GM12878 (cell line): Measurements from ENCODE around the gene OR4L1. TPM values are rescaled to one million over a fixed set of nuclear protein-coding genes. Genes with fewer than 3 reads are reported as not detected.

Source experiments
- ATAC-seq: fragments of 200-7000 bp; cut with Tn5 transposase; 3 replicates; pipeline ENCODE4 v1.9.1; 2020; ENCODE audit warnings: mild to moderate bottlenecking, moderate library complexity
- BruUV-seq: library from RNA; stranded (reverse); fragments of 400-500 nt; replicated peaks from 2 replicates; lab custom pipeline; 2021; lab: Mats Ljungman, UMichigan
- CTCF ChIA-PET: fragments of 300-600 bp; sonication (Branson Sonifier 250); formaldehyde crosslinking; extraction: SDS; loops from one replicate; lab custom pipeline; 2021; ENCODE audit warnings: inconsistent platforms; lab: Yijun Ruan, JAX
- POLR2A ChIA-PET: fragments of 350-600 bp; formaldehyde crosslinking; extraction: SDS; loops from one replicate; lab custom pipeline; 2021; ENCODE audit warnings: inconsistent platforms; lab: Charles Lee
- RAD21 ChIA-PET: fragments of 300-600 bp; sonication (Branson Sonifier 250); formaldehyde crosslinking; loops from one replicate; lab custom pipeline; 2023; ENCODE audit warnings: antibody characterized with exemption; ENCODE audit not compliant: unreplicated experiment; lab: Charles Lee
- SMC1A ChIA-PET: fragments of 300-600 bp; sonication (Branson Sonifier 250); formaldehyde crosslinking; loops from one replicate; lab custom pipeline; 2023; ENCODE audit not compliant: unreplicated experiment, uncharacterized antibody; lab: Charles Lee
- DNase-seq: peaks from one replicate; pipeline ENCODE4 v3.0.0-alpha.2; 2011; ENCODE audit warnings: low read depth, low spot score
- FAIRE-seq: peaks from 3 replicates; lab custom pipeline; 2011; peaks lifted over from hg19 to GRCh38; lab: Jason Lieb, UNC
- H2AFZ ChIP-seq: 2 replicates; pipeline ENCODE4 v1.6.0; 2011; ENCODE audit warnings: low read depth, low read length, control low read depth; ENCODE audit not compliant: control insufficient read depth
- H3K27ac ChIP-seq: 2 replicates; pipeline ENCODE4 v1.5.1; 2011; ENCODE audit warnings: control low read depth; ENCODE audit not compliant: control insufficient read depth, insufficient read depth
- H3K27me3 ChIP-seq, 2 experiments: replicated peaks in 1 of 2; 2 replicates each; pipeline versions ENCODE4 v1.6.0 to v1.6.1; 2011; ENCODE audit warnings: low read length in 1 of 2; ENCODE audit not compliant: control insufficient read depth in 2 of 2, insufficient read depth in 2 of 2
- H3K36me3 ChIP-seq, 2 experiments: 2 replicates each; pipeline ENCODE4 v1.5.1; 2011; ENCODE audit warnings: low read length in 1 of 2; ENCODE audit not compliant: control insufficient read depth in 2 of 2, insufficient read depth in 2 of 2
- H3K4me1 ChIP-seq: 2 replicates; pipeline ENCODE4 v1.6.1; 2011; ENCODE audit warnings: mild to moderate bottlenecking, low read length, moderate library complexity, mixed read lengths; ENCODE audit not compliant: control insufficient read depth, insufficient read depth
- H3K4me2 ChIP-seq: 2 replicates; pipeline ENCODE4 v1.6.0; 2011; ENCODE audit warnings: control low read depth; ENCODE audit not compliant: control insufficient read depth, insufficient read depth
- H3K4me3 ChIP-seq: fragments of 200-600 bp; sonication (generic); 2 replicates; pipeline ENCODE4 v1.5.1; 2016
- H3K79me2 ChIP-seq: 2 replicates; pipeline ENCODE4 v1.6.0; 2011; ENCODE audit warnings: low read length; ENCODE audit not compliant: control insufficient read depth, insufficient read depth
- H3K9ac ChIP-seq: 2 replicates; pipeline ENCODE4 v1.8.0; 2011; ENCODE audit warnings: low read length, control low read depth, mixed read lengths; ENCODE audit not compliant: control insufficient read depth, insufficient read depth
- H3K9me3 ChIP-seq: replicated peaks from 3 replicates; pipeline ENCODE4 v1.5.1; 2011; ENCODE audit warnings: mild to moderate bottlenecking, low read length; ENCODE audit not compliant: control insufficient read depth, insufficient read depth
- H4K20me1 ChIP-seq: 2 replicates; pipeline ENCODE4 v1.6.0; 2011; ENCODE audit not compliant: control insufficient read depth, insufficient read depth
- ASH2L ChIP-seq: fragments of 300-600, 200-600 bp; sonication (generic); IDR thresholded peaks from 2 replicates; pipeline ENCODE4 v1.6.1; 2017; ENCODE audit warnings: low read depth, mild to moderate bottlenecking, borderline replicate concordance
- CHD2 ChIP-seq: IDR thresholded peaks from 2 replicates; pipeline ENCODE4 v1.6.1; 2011; ENCODE audit warnings: low read depth, low read length, improper control_type of control experiment, borderline replicate concordance
- DPF2 ChIP-seq: fragments of 450-650 bp; IDR thresholded peaks from 2 replicates; pipeline ENCODE4 v1.6.1; 2017; ENCODE audit warnings: mild to moderate bottlenecking
- ESRRA ChIP-seq: IDR thresholded peaks from 2 replicates; pipeline ENCODE4 v1.6.1; 2012; ENCODE audit warnings: mild to moderate bottlenecking, low read length, improper control_type of control experiment
- HDAC6 ChIP-seq: fragments of 200-600 bp; sonication (generic); IDR thresholded peaks from one replicate; pipeline ENCODE4 v1.8.0; 2017; ENCODE audit warnings: antibody characterized with exemption; ENCODE audit not compliant: unreplicated experiment
- IKZF1 ChIP-seq: fragments of 450-650 bp; conservative IDR thresholded peaks from 2 replicates; pipeline ENCODE4 v1.6.1; 2017; ENCODE audit warnings: antibody characterized with exemption, mild to moderate bottlenecking
- KAT2A ChIP-seq: conservative IDR thresholded peaks from 2 replicates; pipeline ENCODE4 v1.6.1; 2011; ENCODE audit warnings: low read depth, low read length; ENCODE audit not compliant: control insufficient read depth
- LARP7 ChIP-seq: fragments of 450-650 bp; IDR thresholded peaks from 2 replicates; pipeline ENCODE4 v1.6.1; 2017; ENCODE audit warnings: mild to moderate bottlenecking
- NBN ChIP-seq: fragments of 450-650 bp; IDR thresholded peaks from 2 replicates; pipeline ENCODE4 v1.6.1; 2016
- NFXL1 ChIP-seq: fragments of 450-650 bp; IDR thresholded peaks from 2 replicates; pipeline ENCODE4 v1.6.1; 2017; ENCODE audit warnings: antibody characterized with exemption, mild to moderate bottlenecking, borderline replicate concordance
- PAX8 ChIP-seq: fragments of 450-650 bp; IDR thresholded peaks from 2 replicates; pipeline ENCODE4 v1.6.1; 2017; ENCODE audit warnings: mild to moderate bottlenecking, moderate library complexity
- SMAD5 ChIP-seq: IDR thresholded peaks from 2 replicates; pipeline ENCODE4 v1.6.1; 2016; ENCODE audit warnings: antibody characterized with exemption, low read depth
- SPI1 ChIP-seq: IDR thresholded peaks from 2 replicates; pipeline ENCODE4 v1.6.1; 2011; ENCODE audit warnings: low read depth, mild to moderate bottlenecking, low read length, moderate library complexity, borderline replicate concordance; ENCODE audit not compliant: insufficient read depth
- SRF ChIP-seq, 2 experiments: IDR thresholded peaks; 2 replicates each; pipeline ENCODE4 v1.6.1; 2011; ENCODE audit warnings: low read depth in 2 of 2, low read length in 2 of 2, mild to moderate bottlenecking in 1 of 2, moderate library complexity in 1 of 2
- TAF1 ChIP-seq: IDR thresholded peaks from 2 replicates; pipeline ENCODE4 v1.6.1; 2011; ENCODE audit warnings: mild to moderate bottlenecking, low read depth, low read length, borderline replicate concordance
- YY1 ChIP-seq: IDR thresholded peaks from 2 replicates; pipeline ENCODE4 v1.6.1; 2011; ENCODE audit warnings: low read depth, mild to moderate bottlenecking, low read length
- ZNF274 ChIP-seq: IDR thresholded peaks from one replicate; pipeline ENCODE4 v1.8.0; 2011; ENCODE audit not compliant: insufficient read length, insufficient read depth
- ZNF622 ChIP-seq: fragments of 450-650 bp; IDR thresholded peaks from 2 replicates; pipeline ENCODE4 v1.6.1; 2017; ENCODE audit warnings: mild to moderate bottlenecking, inconsistent platforms
- ZSCAN29 ChIP-seq: fragments of 450-650 bp; IDR thresholded peaks from 2 replicates; pipeline ENCODE4 v1.6.1; 2017; ENCODE audit warnings: mild to moderate bottlenecking, moderate library complexity
- WGBS: methylation state at CpG from one replicate; pipeline ENCODE4 v1.1.6; 2016; ENCODE audit warnings: low lambda C conversion rate; ENCODE audit not compliant: insufficient replicate concordance, insufficient coverage; ENCODE audit errors: missing lambda C conversion rate; 5-methylcytosine and 5-hydroxymethylcytosine counted together
- in situ Hi-C: fragments of 300-500 bp; cut with MboI; formaldehyde crosslinking; loops from 9 replicates; pipeline ENCODE4 v1.14.3; 2018; ENCODE audit warnings: mixed read lengths
- intact Hi-C: fragments of 100-400 bp; cut with micrococcal nuclease; formaldehyde crosslinking; loops from one replicate; pipeline ENCODE4 v1.14.2; 2022; ENCODE audit not compliant: unreplicated experiment
- polyA plus RNA-seq, 11 experiments: library from polyadenylated mRNA; depleted of rRNA in 4 of 11; unstranded in 6 of 11; stranded (reverse) in 5 of 11; fragments of >200 nt; fragmentation: Nextera tagmentation in 4 of 11; fragmentation: Illumina TruSeq in 1 of 11; extraction: Ambion mirVana in 4 of 11; extraction: Trizol in 1 of 11; gene quantifications; 1 replicate in 1 of 11; 2 replicates in 10 of 11; pipeline versions ENCODE4 v1.2.1 to v1.2.3, GENCODE V29; 2011 to 2016; ENCODE audit warnings: inconsistent platforms in 2 of 11, missing spikeins in 2 of 11, low read depth in 1 of 11
- total RNA-seq, 4 experiments: library from RNA; depleted of rRNA in 3 of 4; stranded (reverse); fragments of >200 nt in 3 of 4; fragmentation: Illumina TruSeq in 1 of 4; extraction: Trizol in 1 of 4; gene quantifications; 2 replicates each; pipeline versions ENCODE4 v1.2.1 to v1.2.3, GENCODE V29; 2013 to 2021
- TF ChIP-seq, protein P1 (sequence below): fragments of 450-650 bp; IDR thresholded peaks from 2 replicates; pipeline ENCODE4 v1.6.1; 2017; ENCODE audit warnings: borderline replicate concordance

OR4L1 gene
- total and polyA plus RNA-seq, 10 of the 15 experiments (the other 5 are each of a cell fraction or from before 2014, with no cell fraction given) = not detected

DNA sequence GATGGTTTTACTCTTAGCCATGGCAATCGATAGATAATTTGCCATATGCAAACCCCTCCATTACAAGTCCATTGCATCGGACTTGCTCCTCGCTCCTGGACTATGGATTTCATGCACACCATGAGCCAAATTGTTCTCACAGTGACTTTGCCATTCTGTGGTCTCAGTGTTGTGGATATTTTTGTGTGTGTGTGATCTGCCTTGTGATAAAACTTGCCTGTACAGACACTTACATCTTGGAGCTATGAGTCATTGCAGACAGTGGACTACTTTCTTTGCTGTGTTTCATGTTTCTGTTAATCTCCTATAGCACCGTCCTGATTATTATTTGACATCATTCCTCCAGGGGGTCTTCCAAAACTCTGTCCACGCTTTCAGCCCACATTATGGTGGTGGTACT is 15.6 kb upstream of the OR4L1 start:
- 59% methylated on average over 5 of the region's 5 CpGs for WGBS

DNA sequence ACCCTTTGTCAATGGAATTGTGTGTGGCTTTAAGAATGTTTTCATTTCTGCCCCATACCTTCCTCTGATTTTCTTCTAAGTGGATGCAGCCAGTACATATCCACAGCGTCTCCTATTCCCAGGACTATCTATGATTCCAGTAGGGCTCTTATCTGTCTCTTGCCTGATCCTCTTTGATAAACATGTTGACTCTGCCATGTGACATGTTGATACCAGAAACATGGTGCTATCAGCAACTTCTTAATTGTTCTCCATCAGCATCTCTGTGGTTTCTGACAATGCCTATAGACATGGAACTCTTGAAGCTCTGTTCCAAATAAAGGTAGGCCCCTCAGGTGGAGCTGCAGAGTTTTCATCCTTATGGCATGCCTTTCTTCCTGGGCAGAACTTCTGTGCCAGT is 11.6 kb upstream of the OR4L1 start:
- RAD21 ChIA-PET = no interaction called here
- no peak for DNase-seq
- intact Hi-C loops (no loop called here), in situ Hi-C loops (no loop called here)
- Histone ChIP-seq H3K79me2 (no peaks in the 10 kb centered on the region), H3K4me1 (no peaks in the 10 kb centered on the region), H3K27ac (no peak overlapping the region), H3K4me3 (no peak overlapping the region), H3K27me3 (no peaks in the 10 kb centered on the region), H3K9ac (no peak overlapping the region), H3K9me3 (no peaks in the 10 kb centered on the region), H4K20me1 (no peaks in the 10 kb centered on the region), H2AFZ (no peak overlapping the region), H3K36me3 (no peaks in the 10 kb centered on the region), H3K4me2 (no peak overlapping the region)
- POLR2A ChIA-PET = no interaction called here
- no peak for FAIRE-seq
- no peak for TF ChIP-seq ESRRA
- no peak for TF ChIP-seq ZNF274
- TF ChIP-seq IKZF1 = no peak
- TF ChIP-seq TAF1 = no peak
- TF ChIP-seq NBN = no peak
- no peak for TF ChIP-seq NFXL1
- no peak for TF ChIP-seq ZNF622
- no TSS peak for BruUV-seq
- 0% methylated on average over 1 of the region's 1 CpG for WGBS
- CTCF ChIA-PET = no interaction called here
- ATAC-seq = no peak
- SMC1A ChIA-PET = no interaction called here

More for the DNA sequence above, 15.6 kb upstream of the OR4L1 start:
- no peak overlapping the region for H3K4me2 ChIP-seq
- no peak for TF ChIP-seq ASH2L
- no peak for TF ChIP-seq CHD2
- TF ChIP-seq HDAC6 = no peak
- TF ChIP-seq SRF (IDR thresholded peaks at IDR 0.05; ENCODE audit: low read depth in 2 of 2, low read length in 2 of 2) = no peak
- TF ChIP-seq ZNF622 = no peak
- no peak for TF ChIP-seq SPI1
- no peak for TF ChIP-seq DPF2
- no peak for TF ChIP-seq TAF1
- TF ChIP-seq, protein P1, sequence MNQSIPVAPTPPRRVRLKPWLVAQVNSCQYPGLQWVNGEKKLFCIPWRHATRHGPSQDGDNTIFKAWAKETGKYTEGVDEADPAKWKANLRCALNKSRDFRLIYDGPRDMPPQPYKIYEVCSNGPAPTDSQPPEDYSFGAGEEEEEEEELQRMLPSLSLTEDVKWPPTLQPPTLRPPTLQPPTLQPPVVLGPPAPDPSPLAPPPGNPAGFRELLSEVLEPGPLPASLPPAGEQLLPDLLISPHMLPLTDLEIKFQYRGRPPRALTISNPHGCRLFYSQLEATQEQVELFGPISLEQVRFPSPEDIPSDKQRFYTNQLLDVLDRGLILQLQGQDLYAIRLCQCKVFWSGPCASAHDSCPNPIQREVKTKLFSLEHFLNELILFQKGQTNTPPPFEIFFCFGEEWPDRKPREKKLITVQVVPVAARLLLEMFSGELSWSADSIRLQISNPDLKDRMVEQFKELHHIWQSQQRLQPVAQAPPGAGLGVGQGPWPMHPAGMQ = no peak
- no peak for TF ChIP-seq LARP7
- TF ChIP-seq PAX8 = no peak
- no peak for TF ChIP-seq SMAD5
- TF ChIP-seq ZSCAN29 = no peak
- TF ChIP-seq KAT2A = no peak
- TF ChIP-seq YY1 = no peak
- no peaks in the 10 kb centered on the region for H4K20me1 ChIP-seq
- no TSS peak for BruUV-seq
- H2AFZ ChIP-seq = no peak overlapping the region
- H3K79me2 ChIP-seq = no peaks in the 10 kb centered on the region
- no peaks in the 10 kb centered on the region for H3K36me3 ChIP-seq
- H3K27me3 ChIP-seq = no peaks in the 10 kb centered on the region
- SMC1A ChIA-PET = no interaction called here
- POLR2A ChIA-PET = no interaction called here
- CTCF ChIA-PET = no interaction called here
- no peak overlapping the region for H3K4me3 ChIP-seq
- ATAC-seq = no peak
- no peak for FAIRE-seq
- no peaks in the 10 kb centered on the region for H3K9me3 ChIP-seq
- RAD21 ChIA-PET = no interaction called here
- no peak overlapping the region for H3K27ac ChIP-seq
- no peak for DNase-seq
- intact Hi-C loops (no loop called here), in situ Hi-C loops (no loop called here)
- H3K4me1 ChIP-seq = no peaks in the 10 kb centered on the region
- no peak overlapping the region for H3K9ac ChIP-seq
